Measurements from ENCODE around the gene SIPA1L3.

DNA sequence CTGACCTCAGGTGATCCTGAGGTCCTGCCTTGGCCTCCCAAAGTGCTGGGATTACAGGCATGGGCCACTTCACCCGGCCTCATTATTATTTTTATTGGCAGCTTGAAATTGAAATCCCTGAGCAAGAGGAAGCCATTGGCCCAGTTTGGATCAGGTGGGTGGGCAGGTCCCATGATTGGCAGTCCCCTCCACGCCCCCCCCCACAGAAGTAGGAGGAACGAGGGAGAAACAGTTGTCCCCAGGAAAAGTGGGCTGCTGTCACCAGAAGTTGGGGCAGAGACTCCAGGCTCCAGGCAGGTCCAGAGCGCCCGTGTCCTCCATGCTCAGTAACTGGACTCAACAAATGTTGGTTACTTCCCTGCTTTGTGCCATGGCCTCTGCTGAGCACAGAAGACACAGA lies 70.4 kb downstream of the SIPA1L3 start:
- no peak for TF ChIP-seq EZH2 (IDR thresholded peaks at IDR 0.05; ENCODE audit: insufficient read depth, low read length)
- TF ChIP-seq, protein P1, sequence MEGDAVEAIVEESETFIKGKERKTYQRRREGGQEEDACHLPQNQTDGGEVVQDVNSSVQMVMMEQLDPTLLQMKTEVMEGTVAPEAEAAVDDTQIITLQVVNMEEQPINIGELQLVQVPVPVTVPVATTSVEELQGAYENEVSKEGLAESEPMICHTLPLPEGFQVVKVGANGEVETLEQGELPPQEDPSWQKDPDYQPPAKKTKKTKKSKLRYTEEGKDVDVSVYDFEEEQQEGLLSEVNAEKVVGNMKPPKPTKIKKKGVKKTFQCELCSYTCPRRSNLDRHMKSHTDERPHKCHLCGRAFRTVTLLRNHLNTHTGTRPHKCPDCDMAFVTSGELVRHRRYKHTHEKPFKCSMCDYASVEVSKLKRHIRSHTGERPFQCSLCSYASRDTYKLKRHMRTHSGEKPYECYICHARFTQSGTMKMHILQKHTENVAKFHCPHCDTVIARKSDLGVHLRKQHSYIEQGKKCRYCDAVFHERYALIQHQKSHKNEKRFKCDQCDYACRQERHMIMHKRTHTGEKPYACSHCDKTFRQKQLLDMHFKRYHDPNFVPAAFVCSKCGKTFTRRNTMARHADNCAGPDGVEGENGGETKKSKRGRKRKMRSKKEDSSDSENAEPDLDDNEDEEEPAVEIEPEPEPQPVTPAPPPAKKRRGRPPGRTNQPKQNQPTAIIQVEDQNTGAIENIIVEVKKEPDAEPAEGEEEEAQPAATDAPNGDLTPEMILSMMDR (IDR thresholded peaks at IDR 0.05; ENCODE audit: insufficient read depth, low read depth, low read length): no peak
